ENCODE results near the gene KLF8. TPM values are rescaled to one million over a fixed set of nuclear protein-coding genes. Genes with fewer than 3 reads are reported as not detected.

Gene KLF8
- total and polyA plus RNA-seq, 2 of the 13 experiments (the other 11 are each of a cell fraction or from before 2014, with no cell fraction given): 0.03 TPM; not detected in 1

GRCh38 chrX:56248492-56248891 is 16.3 kb downstream of the KLF8 start (continued):
- TF ChIP-seq, protein P1, sequence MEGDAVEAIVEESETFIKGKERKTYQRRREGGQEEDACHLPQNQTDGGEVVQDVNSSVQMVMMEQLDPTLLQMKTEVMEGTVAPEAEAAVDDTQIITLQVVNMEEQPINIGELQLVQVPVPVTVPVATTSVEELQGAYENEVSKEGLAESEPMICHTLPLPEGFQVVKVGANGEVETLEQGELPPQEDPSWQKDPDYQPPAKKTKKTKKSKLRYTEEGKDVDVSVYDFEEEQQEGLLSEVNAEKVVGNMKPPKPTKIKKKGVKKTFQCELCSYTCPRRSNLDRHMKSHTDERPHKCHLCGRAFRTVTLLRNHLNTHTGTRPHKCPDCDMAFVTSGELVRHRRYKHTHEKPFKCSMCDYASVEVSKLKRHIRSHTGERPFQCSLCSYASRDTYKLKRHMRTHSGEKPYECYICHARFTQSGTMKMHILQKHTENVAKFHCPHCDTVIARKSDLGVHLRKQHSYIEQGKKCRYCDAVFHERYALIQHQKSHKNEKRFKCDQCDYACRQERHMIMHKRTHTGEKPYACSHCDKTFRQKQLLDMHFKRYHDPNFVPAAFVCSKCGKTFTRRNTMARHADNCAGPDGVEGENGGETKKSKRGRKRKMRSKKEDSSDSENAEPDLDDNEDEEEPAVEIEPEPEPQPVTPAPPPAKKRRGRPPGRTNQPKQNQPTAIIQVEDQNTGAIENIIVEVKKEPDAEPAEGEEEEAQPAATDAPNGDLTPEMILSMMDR (CRISPR knock-in tag; IDR thresholded peaks at IDR 0.05): peak; percentile 70
- TF ChIP-seq FOSL2 (CRISPR knock-in tag; IDR thresholded peaks at IDR 0.05) (no peak), ZNF772 (CRISPR knock-in tag; IDR thresholded peaks at IDR 0.05) (no peak), ZNF205 (CRISPR knock-in tag; IDR thresholded peaks at IDR 0.05) (no peak)

- no peaks in the 10 kb centered on the region for H3K36me3 ChIP-seq (replicated peaks in 1 of 2; ENCODE audit: control insufficient read depth in 1 of 2, insufficient read depth in 2 of 2, low read length in 2 of 2)
- BruUV-seq (replicated peaks): no TSS peak
- FAIRE-seq: peak; percentile 48
- no peaks in the 10 kb centered on the region for H4K20me1 ChIP-seq (ENCODE audit: insufficient read depth, low read length)
- in situ Hi-C loops (cut with HindIII; ENCODE audit: extremely low pct_ligation_motif_present, low pct_unique_long_range_greater_than_20kb) (no loop called here), intact Hi-C loops (cut with micrococcal nuclease; ENCODE audit: unreplicated experiment) (no loop called here)
- no peak overlapping the region for H3K27ac ChIP-seq (ENCODE audit: extremely low read length, insufficient read depth, low read length)
- H2AFZ ChIP-seq (ENCODE audit: low read length): no peak overlapping the region
- peak; percentile 33; the same call in 1 of the 3 replicates for ATAC-seq
- ChIA-PET CTCF (ENCODE audit: low intra/inter-chr PET ratio, low total read pairs) (no interaction called here), POLR2A (no interaction called here)
- DNase-seq (ENCODE audit: low spot score): no peak
- H3K9ac ChIP-seq (ENCODE audit: insufficient read depth, low read depth, low read length): no peak overlapping the region
- H3K27me3 ChIP-seq (ENCODE audit: control insufficient read depth in 1 of 2, insufficient read depth in 2 of 2, low read length in 2 of 2): no peaks in the 10 kb centered on the region
- 0 out of 2 replicates have a peak, but pooled peaks cover 9% of the 10 kb centered on the region for H3K4me1 ChIP-seq (ENCODE audit: insufficient read depth, low read length)
- TF ChIP-seq ZNF7 (CRISPR knock-in tag; IDR thresholded peaks at IDR 0.05) (no peak), FOXC1 (CRISPR knock-in tag; IDR thresholded peaks at IDR 0.05; ENCODE audit: borderline replicate concordance) (no peak), TOE1 (CRISPR knock-in tag; IDR thresholded peaks at IDR 0.05) (no peak), NFYB (CRISPR knock-in tag; IDR thresholded peaks at IDR 0.05) (no peak), HMG20A (CRISPR knock-in tag; IDR thresholded peaks at IDR 0.05; ENCODE audit: borderline replicate concordance) (no peak), ZNF503 (CRISPR knock-in tag; IDR thresholded peaks at IDR 0.05) (no peak)
- H3K9me3 ChIP-seq (ENCODE audit: low read length): no peaks in the 10 kb centered on the region
- no peak overlapping the region for H3K4me2 ChIP-seq (ENCODE audit: low read depth, low read length)
- H3K79me2 ChIP-seq (ENCODE audit: insufficient read depth, low read length): no peaks in the 10 kb centered on the region
- 0% methylated on average over 2 of the region's 10 CpGs for WGBS (ENCODE audit: low lambda C conversion rate)
- H3K4me3 ChIP-seq (replicated peaks in 1 of 3; ENCODE audit: insufficient read depth in 1 of 3, low read depth in 2 of 3, low read length in 3 of 3): no peak overlapping the region
These were observed 21.9 kb downstream of the KLF8 start for GRCh38 chrX:56253832-56254703.

Measured in HepG2 (cell line).